Tibial artery (tissue), 4 donors: ENCODE measurements around the gene AP2A2.

Source experiments
- DNase-seq, 2 donors: peaks; one replicate each; pipeline ENCODE4 v3.0.0-alpha.2; 2019
- H3K27ac ChIP-seq, 2 donors: fragments of 200-600 bp; sonication (generic) in 1 of 2; 1 replicate in 1 of 2; 2 replicates in 1 of 2; pipeline ENCODE4 v1.5.1; 2018 to 2019; ENCODE audit warnings: mild to moderate bottlenecking in 1 of 2
- H3K27me3 ChIP-seq, 2 donors: fragments of 200-600 bp; sonication (generic) in 1 of 2; one replicate each; pipeline versions ENCODE4 v1.5.1 to v1.6.0; 2016 to 2019
- H3K36me3 ChIP-seq, 3 donors: fragments of 200-600 bp; sonication (generic) in 2 of 3; one replicate each; pipeline ENCODE4 v1.5.1; 2016 to 2019; ENCODE audit warnings: mild to moderate bottlenecking in 2 of 3
- H3K4me1 ChIP-seq, 4 donors: fragments of 200-600 bp; sonication (generic) in 2 of 4; 1 replicate in 3 of 4; 2 replicates in 1 of 4; pipeline ENCODE4 v1.5.1; 2016 to 2019
- H3K4me3 ChIP-seq, 2 donors: fragments of 200-600 bp; sonication (generic) in 1 of 2; 1 replicate in 1 of 2; 2 replicates in 1 of 2; pipeline ENCODE4 v1.5.1; 2018 to 2019; ENCODE audit warnings: mild to moderate bottlenecking in 2 of 2
- H3K9me3 ChIP-seq, 3 donors: fragments of 200-600 bp; sonication (generic) in 1 of 3; one replicate each; pipeline ENCODE4 v1.5.1; 2016 to 2019
- intact Hi-C: fragments of 100-400 bp; cut with DNase I; formaldehyde crosslinking; loops from one replicate; pipeline ENCODE4 v1.15.0; 2023; ENCODE audit warnings: low total_unique reads
- TF ChIP-seq, protein P1 (sequence below), 2 experiments: fragments of 200-600 bp in 1 of 2; fragments of 450-650 bp in 1 of 2; IDR thresholded peaks; one replicate each; pipeline ENCODE4 v1.5.1; 2017 to 2019; ENCODE audit warnings: antibody characterized with exemption in 2 of 2, mild to moderate bottlenecking in 1 of 2, moderate library complexity in 1 of 2

Gene AP2A2

DNA sequence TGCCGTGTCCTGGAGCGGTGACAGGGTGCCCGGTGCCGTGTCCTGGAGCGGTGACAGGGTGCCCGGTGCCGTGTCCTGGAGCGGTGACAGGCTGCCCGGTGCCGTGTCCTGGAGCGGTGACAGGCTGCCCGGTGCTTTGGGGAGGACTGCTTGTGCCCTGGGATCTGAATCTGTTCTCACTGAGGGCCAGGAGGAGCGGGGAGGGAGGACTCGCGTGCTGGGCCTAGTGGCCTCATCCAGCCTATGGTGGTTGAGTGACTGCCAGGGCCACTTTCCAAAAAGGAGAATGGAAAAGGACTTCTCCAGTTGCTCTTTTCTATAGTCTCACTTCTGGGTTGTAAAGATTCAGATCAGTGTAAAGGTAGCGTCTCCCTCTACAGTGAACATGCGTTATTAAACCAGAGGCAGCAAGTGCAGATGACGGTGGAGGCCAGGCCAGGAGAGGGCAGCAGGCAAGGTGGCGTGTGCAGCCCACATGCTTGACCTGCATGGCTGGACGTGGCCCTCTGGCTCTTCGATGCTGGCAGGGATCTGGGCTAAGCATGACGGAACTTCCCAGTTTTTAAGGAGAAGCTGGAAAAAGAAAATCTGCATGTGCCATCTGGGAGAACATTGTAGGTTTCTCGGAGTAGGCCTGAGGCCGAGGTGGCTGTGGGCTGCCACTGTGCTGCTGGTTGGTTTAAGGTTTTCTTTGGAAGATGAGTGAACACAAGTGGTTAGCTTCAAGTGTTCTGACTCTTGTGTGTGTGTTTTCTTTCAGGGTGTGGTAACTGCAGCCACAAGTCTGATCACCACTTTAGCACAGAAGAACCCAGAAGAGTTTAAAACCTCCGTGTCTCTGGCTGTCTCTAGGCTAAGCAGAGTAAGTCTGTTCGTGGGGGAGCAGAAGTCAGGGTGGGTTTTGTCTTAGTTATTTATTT is 55.0 kb downstream of the AP2A2 start:
- Histone ChIP-seq H3K36me3 (peaks cover 30 to 79% (median 71%) of the 10 kb centered on the region in 3 donors), H3K4me1 (peaks cover 0 to 18% (median 5%) of the 10 kb centered on the region in 4 donors), H3K27ac (peak overlapping the region in 1 of 2 donors; percentile 43), H3K4me3 (no peak overlapping the region), H3K9me3 (no peaks in the 10 kb centered on the region), H3K27me3 (no peaks in the 10 kb centered on the region)
- TF ChIP-seq, protein P1, sequence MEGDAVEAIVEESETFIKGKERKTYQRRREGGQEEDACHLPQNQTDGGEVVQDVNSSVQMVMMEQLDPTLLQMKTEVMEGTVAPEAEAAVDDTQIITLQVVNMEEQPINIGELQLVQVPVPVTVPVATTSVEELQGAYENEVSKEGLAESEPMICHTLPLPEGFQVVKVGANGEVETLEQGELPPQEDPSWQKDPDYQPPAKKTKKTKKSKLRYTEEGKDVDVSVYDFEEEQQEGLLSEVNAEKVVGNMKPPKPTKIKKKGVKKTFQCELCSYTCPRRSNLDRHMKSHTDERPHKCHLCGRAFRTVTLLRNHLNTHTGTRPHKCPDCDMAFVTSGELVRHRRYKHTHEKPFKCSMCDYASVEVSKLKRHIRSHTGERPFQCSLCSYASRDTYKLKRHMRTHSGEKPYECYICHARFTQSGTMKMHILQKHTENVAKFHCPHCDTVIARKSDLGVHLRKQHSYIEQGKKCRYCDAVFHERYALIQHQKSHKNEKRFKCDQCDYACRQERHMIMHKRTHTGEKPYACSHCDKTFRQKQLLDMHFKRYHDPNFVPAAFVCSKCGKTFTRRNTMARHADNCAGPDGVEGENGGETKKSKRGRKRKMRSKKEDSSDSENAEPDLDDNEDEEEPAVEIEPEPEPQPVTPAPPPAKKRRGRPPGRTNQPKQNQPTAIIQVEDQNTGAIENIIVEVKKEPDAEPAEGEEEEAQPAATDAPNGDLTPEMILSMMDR (IDR thresholded peaks at IDR 0.05): no peak
- no peak for DNase-seq
- intact Hi-C loops: no loop called here

DNA sequence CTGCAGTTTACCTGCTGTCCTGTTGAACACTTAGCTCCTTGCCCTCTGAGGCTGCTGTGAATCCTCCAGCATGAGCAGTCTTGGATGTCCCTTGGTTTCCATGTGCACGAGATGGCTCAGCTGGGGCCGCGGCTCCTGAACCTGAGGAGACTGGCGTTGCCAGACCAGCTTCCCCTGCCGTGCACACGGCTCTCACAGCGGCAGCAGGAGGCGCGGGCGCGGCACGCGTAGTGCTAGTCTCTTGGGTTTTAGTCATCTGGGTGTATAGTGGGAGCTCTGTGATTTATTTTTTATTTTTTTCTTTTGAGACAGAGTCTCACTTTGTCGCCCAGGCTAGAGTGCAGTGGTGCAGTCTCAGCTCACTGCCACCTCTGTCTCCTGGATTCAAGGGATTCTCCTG is 56.1 kb downstream of the AP2A2 start:
- TF ChIP-seq, protein P1 (IDR thresholded peaks at IDR 0.05): no peak
- Histone ChIP-seq H3K27ac (no peak overlapping the region), H3K4me1 (peaks cover 0 to 19% (median 5%) of the 10 kb centered on the region in 4 donors), H3K4me3 (no peak overlapping the region), H3K9me3 (no peaks in the 10 kb centered on the region), H3K27me3 (no peaks in the 10 kb centered on the region), H3K36me3 (peaks cover 34 to 79% (median 72%) of the 10 kb centered on the region in 3 donors)
- DNase-seq: no peak
- intact Hi-C loops: no loop called here

DNA sequence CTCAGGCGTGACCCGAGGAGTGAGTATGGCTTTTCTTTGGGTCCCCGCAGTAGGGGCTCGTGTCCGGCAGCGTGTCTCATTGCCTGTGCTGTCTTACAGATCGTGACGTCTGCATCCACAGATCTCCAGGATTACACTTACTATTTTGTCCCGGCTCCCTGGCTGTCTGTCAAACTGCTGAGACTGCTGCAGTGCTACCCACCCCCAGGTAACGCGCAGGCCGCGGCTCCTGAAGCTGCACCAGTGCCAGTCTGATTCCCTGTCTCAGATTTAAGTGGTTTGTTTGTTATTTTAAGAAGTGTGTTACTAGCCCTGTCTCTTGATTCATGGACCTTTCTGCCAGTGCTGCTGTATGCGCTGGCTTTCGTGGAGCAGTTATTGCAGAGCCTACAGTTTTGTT is 58.9 kb downstream of the AP2A2 start:
- intact Hi-C loops: no loop called here
- TF ChIP-seq, protein P1 (IDR thresholded peaks at IDR 0.05): no peak
- peaks cover 0 to 15% (median 5%) of the 10 kb centered on the region in 4 donors for H3K4me1 ChIP-seq
- no peak overlapping the region for H3K4me3 ChIP-seq
- peaks cover 52 to 80% (median 73%) of the 10 kb centered on the region in 3 donors for H3K36me3 ChIP-seq
- no peak overlapping the region for H3K27ac ChIP-seq
- DNase-seq: no peak
- H3K9me3 ChIP-seq: no peaks in the 10 kb centered on the region
- H3K27me3 ChIP-seq: no peaks in the 10 kb centered on the region

DNA sequence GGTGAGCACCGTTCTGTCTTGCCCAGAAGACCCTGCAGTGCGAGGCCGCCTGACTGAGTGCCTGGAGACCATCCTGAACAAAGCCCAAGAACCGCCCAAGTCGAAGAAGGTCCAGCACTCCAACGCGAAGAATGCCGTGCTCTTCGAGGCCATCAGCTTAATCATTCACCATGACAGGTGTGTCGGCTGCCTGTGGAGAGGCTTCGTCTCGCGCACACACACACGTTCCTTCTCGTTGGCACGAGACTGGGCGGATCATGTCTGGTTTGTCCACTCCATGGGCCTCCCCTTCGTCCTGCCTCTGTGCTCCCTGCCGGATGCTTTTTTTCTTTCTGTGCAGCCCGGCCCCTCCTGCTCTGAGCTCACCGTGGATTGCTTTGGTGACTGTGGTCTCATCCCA is 59.7 kb downstream of the AP2A2 start:
- no peaks in the 10 kb centered on the region for H3K27me3 ChIP-seq
- intact Hi-C loops: no loop called here
- no peak overlapping the region for H3K4me3 ChIP-seq
- DNase-seq: no peak
- no peaks in the 10 kb centered on the region for H3K9me3 ChIP-seq
- peaks cover 0 to 15% (median 5%) of the 10 kb centered on the region in 4 donors for H3K4me1 ChIP-seq
- TF ChIP-seq, protein P1 (IDR thresholded peaks at IDR 0.05): no peak
- peaks cover 54 to 87% (median 79%) of the 10 kb centered on the region in 3 donors for H3K36me3 ChIP-seq
- H3K27ac ChIP-seq: no peak overlapping the region

DNA sequence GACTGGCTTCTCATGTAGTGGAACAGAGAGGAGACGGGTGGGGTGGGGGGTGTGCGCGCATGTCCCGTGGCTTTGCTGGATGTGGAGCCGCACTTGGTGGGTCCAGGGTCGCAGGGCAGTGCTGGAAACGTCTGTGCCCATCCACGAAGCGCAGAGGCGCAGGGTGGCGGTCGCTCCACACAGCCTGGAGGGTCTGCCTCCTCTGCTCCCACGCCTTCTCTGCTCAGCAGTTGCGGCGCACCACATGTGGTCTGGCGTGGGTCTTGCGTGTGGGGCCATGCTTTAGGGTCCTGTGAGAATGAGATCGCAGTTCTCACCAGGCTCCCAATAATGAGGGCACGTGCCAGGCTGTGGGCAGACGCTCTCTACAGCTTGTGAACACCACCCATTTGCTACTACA is 60.2 kb downstream of the AP2A2 start:
- H3K27ac ChIP-seq: no peak overlapping the region
- no peaks in the 10 kb centered on the region for H3K27me3 ChIP-seq
- no peak overlapping the region for H3K4me3 ChIP-seq
- H3K4me1 ChIP-seq: peaks cover 0 to 14% (median 3%) of the 10 kb centered on the region in 4 donors
- TF ChIP-seq, protein P1 (IDR thresholded peaks at IDR 0.05): no peak
- no peaks in the 10 kb centered on the region for H3K9me3 ChIP-seq
- intact Hi-C loops: no loop called here
- no peak for DNase-seq
- peaks cover 54 to 87% (median 79%) of the 10 kb centered on the region in 3 donors for H3K36me3 ChIP-seq
